Activated naive CD4-positive, alpha-beta T cell treated with anti-CD3 and anti-CD28 coated beads for 36 hours (primary cell): ENCODE results near the gene AP2A1. TPM values are rescaled to one million over a fixed set of nuclear protein-coding genes. Genes with fewer than 3 reads are reported as not detected.

Experiments used
- CTCF ChIA-PET: fragments of 350-600 bp; sonication (Branson Sonifier 250); formaldehyde crosslinking; loops from one replicate; lab custom pipeline; 2021; ENCODE audit warnings: antibody characterized with exemption; lab: Charles Lee
- DNase-seq: peaks from one replicate; pipeline ENCODE4 v3.0.0-alpha.2; 2020
- H3K27ac Mint-ChIP-seq: one replicate; pipeline ENCODE4 v1.8.0; 2021; ENCODE audit warnings: mild to moderate bottlenecking, mixed read lengths
- H3K27me3 Mint-ChIP-seq: one replicate; pipeline ENCODE4 v1.8.0; 2021; ENCODE audit warnings: low read depth, mixed read lengths
- H3K36me3 Mint-ChIP-seq: one replicate; pipeline ENCODE4 v1.8.0; 2021; ENCODE audit warnings: low read depth, mixed read lengths
- H3K4me1 Mint-ChIP-seq: one replicate; pipeline ENCODE4 v1.8.0; 2021; ENCODE audit warnings: low read depth, mixed read lengths
- H3K4me3 Mint-ChIP-seq: one replicate; pipeline ENCODE4 v1.8.0; 2021; ENCODE audit warnings: mild to moderate bottlenecking, moderate library complexity, mixed read lengths
- H3K9me3 Mint-ChIP-seq: one replicate; pipeline ENCODE4 v1.8.0; 2021; ENCODE audit warnings: mixed read lengths
- intact Hi-C: fragments of 100-400 bp; cut with micrococcal nuclease; formaldehyde crosslinking; loops from one replicate; pipeline ENCODE4 v1.15.1; 2023
- total RNA-seq, 2 experiments: library from RNA; stranded (reverse); gene quantifications; one replicate each; pipeline ENCODE4 v1.2.3, GENCODE V29; 2021

The AP2A1 gene
- total RNA-seq, 2 experiments from 2014 or later = 87.7 to 88.3 TPM

DNA sequence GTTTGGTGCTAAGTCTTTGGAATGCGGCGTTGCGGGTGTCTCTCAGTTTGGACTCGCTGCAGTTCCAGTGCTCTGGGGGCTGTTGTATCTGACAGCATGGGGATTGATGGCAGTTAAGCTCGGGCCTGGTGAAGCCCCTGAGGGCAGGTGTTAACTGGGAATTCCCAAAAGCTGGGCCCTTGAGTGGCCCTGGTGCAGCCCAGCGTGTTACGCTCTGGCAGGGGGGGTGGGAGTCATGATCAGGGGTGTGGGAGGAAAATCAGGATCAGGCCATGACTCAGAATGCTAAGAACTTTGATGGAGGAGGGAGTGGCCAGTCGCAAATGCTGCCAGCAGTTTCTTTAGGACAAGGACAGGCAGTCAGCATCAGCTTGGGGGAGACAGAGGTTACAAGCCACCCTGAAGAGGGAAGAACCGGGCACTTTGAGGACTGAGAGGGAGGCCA lies 19.6 kb downstream of the AP2A1 start:
- intact Hi-C loops = no loop called here
- Mint-ChIP-seq H3K27me3 (no peaks in the 10 kb centered on the region), H3K4me1 (no peaks in the 10 kb centered on the region), H3K4me3 (no peak overlapping the region), H3K9me3 (no peaks in the 10 kb centered on the region), H3K36me3 (peaks cover 29% of the 10 kb centered on the region), H3K27ac (no peak overlapping the region)
- no peak for DNase-seq
- CTCF ChIA-PET = no interaction called here

DNA sequence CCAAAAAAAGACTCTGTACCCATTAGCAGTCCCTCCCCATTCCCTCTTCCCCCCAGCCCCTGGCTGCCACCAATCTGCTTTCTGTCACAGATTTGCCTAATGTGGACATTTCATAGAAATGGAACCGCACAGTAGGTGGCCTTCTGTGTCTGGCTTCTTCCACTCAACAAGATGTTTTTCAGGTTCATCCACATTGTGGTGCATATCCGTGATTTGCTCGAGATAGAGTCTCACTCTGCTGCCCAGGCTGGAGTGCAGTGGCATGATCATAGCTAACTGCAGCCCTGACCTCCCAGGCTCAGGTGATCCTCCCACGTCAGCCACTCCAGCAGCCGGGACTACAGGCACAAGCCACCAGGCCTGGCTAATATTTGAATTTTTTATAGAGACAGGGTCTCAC lies 20.9 kb downstream of the AP2A1 start:
- CTCF ChIA-PET = no interaction called here
- Mint-ChIP-seq H3K36me3 (peaks cover 28% of the 10 kb centered on the region), H3K4me1 (no peaks in the 10 kb centered on the region)

GRCh38 chr19:49788857-49789256 lies 22.1 kb downstream of the AP2A1 start:
- no peak for DNase-seq
- no peak overlapping the region for H3K4me3 Mint-ChIP-seq
- H3K27ac Mint-ChIP-seq = no peak overlapping the region
- CTCF ChIA-PET = no interaction called here
- no peaks in the 10 kb centered on the region for H3K27me3 Mint-ChIP-seq
- H3K9me3 Mint-ChIP-seq = no peaks in the 10 kb centered on the region
- H3K36me3 Mint-ChIP-seq = peaks cover 23% of the 10 kb centered on the region
- intact Hi-C loops = no loop called here
- H3K4me1 Mint-ChIP-seq = peaks cover 4% of the 10 kb centered on the region

More for the DNA sequence above, 20.9 kb downstream of the AP2A1 start:
- Mint-ChIP-seq H3K4me3 (no peak overlapping the region), H3K27me3 (no peaks in the 10 kb centered on the region), H3K9me3 (no peaks in the 10 kb centered on the region), H3K27ac (no peak overlapping the region)
- DNase-seq = no peak
- intact Hi-C loops = no loop called here

GRCh38 chr19:49790866-49791265 lies 24.1 kb downstream of the AP2A1 start:
- no peaks in the 10 kb centered on the region for H3K27me3 Mint-ChIP-seq
- intact Hi-C loops = no loop called here
- DNase-seq = no peak
- H3K36me3 Mint-ChIP-seq = peaks cover 22% of the 10 kb centered on the region
- no peaks in the 10 kb centered on the region for H3K9me3 Mint-ChIP-seq
- CTCF ChIA-PET = no interaction called here
- no peak overlapping the region for H3K27ac Mint-ChIP-seq
- H3K4me3 Mint-ChIP-seq = no peak overlapping the region
- peaks cover 4% of the 10 kb centered on the region for H3K4me1 Mint-ChIP-seq

DNA sequence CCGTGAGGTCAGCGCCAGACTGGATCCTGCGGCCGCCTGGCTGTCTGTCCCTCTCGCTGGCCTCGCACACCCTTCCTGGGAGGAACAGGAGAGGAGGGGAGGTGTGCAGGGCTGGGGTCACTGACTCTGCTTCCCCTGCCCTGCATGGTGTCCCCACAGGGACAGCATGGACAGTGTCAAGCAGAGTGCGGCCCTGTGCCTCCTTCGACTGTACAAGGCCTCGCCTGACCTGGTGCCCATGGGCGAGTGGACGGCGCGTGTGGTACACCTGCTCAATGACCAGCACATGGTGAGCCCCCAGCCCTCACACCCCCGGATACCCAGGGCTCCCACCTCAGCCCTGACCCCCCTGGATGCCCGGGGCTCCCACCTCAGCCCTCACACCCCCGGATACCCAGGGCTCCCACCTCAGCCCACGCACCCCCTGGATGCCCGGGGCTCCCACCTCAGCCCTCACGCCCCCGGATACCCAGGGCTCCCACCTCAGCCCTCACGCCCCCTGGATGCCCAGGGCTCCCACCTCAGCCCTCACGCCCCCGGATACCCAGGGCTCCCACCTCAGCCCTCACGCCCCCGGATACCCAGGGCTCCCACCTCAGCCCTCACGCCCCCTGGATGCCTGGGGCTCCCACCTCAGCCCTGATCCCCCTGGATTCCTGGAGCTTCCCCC lies 25.1 kb downstream of the AP2A1 start:
- CTCF ChIA-PET = no interaction called here
- no peaks in the 10 kb centered on the region for H3K27me3 Mint-ChIP-seq
- intact Hi-C loops = no loop called here
- no peak overlapping the region for H3K27ac Mint-ChIP-seq
- H3K9me3 Mint-ChIP-seq = no peaks in the 10 kb centered on the region
- H3K4me1 Mint-ChIP-seq = peaks cover 4% of the 10 kb centered on the region
- no peak overlapping the region for H3K4me3 Mint-ChIP-seq
- DNase-seq = no peak
- peaks cover 25% of the 10 kb centered on the region for H3K36me3 Mint-ChIP-seq

DNA sequence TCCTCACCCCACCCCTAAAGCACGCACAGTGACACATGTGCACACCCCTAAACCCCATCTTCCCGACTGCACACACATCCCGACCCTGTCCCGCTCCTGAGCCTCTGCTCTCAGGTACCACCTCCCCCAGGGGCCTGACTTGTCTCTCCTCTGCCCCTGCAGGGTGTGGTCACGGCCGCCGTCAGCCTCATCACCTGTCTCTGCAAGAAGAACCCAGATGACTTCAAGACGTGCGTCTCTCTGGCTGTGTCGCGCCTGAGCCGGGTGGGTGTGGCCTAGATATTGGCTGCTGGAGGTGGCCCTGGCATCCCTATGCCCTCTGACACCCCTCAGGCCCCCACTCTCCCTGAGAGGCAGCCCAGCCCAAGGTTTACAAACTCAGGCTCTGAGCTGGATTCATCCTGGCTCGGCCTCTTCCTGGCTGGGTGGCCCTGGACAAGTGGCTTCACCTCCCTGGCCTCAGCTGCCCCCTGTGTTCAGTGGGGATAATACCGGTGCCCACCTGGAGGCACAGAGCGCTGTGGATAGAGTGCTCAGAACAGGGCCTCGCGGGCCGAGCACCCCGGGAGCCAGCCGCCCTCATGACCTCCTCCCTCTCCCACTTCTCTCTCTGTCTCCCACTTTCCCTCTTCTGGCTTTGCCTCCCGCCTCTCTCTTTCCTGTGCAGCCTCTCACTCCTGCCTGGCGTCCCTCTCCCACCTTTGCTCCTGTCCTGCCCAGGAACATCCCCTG lies 26.2 kb downstream of the AP2A1 start:
- Mint-ChIP-seq H3K27ac (peak overlapping the region; percentile 46), H3K27me3 (no peaks in the 10 kb centered on the region), H3K4me3 (no peak overlapping the region), H3K9me3 (no peaks in the 10 kb centered on the region), H3K36me3 (peaks cover 23% of the 10 kb centered on the region), H3K4me1 (peaks cover 4% of the 10 kb centered on the region)
- no peak for DNase-seq
- intact Hi-C loops = no loop called here
- CTCF ChIA-PET = interaction anchor here (1.2 kb wide), 1 partner anchor 76 kb away, joined by 6 read pairs; no protein-coding TSS in a partner anchor

DNA sequence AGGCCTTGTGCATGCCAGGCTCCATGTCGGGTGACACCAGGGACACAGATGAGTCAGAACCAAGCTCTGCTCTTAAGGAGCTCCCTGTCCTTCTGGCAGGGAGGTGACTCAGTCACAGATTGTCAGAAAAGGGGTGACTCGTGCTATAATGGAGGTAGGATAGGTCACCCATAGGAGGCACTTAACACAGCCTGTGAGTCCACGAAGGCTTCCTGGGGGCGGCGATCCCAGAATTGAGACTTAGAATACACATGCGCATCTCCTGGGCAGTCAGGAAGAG lies 26.7 kb downstream of the AP2A1 start:
- Mint-ChIP-seq H3K27ac (peak overlapping the region; percentile 46), H3K4me3 (no peak overlapping the region), H3K27me3 (no peaks in the 10 kb centered on the region), H3K36me3 (peaks cover 23% of the 10 kb centered on the region), H3K4me1 (peaks cover 4% of the 10 kb centered on the region), H3K9me3 (no peaks in the 10 kb centered on the region)
- intact Hi-C loops = no loop called here
- CTCF ChIA-PET = interaction anchor here (1.2 kb wide), 1 partner anchor 77 kb away, joined by 6 read pairs; no protein-coding TSS in a partner anchor
- DNase-seq = peak; percentile 41

DNA sequence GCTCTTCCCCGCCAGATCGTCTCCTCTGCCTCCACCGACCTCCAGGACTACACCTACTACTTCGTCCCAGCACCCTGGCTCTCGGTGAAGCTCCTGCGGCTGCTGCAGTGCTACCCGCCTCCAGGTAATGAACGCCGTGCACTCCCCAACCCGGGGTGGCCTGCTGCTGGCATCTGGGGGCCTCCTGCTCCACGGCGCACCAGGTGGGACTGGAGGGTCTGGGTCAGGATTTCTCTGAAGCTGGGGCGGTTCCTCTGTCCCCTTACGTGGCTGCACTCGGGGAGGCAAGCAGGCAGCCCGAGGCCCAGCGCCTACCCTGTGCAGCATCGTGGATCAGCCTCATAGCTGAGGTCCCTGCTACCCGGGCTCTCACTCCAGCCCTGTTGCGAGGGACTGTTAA lies 28.8 kb downstream of the AP2A1 start:
- peaks cover 21% of the 10 kb centered on the region for H3K36me3 Mint-ChIP-seq
- no peak for DNase-seq
- no peaks in the 10 kb centered on the region for H3K27me3 Mint-ChIP-seq
- CTCF ChIA-PET = interaction anchor here (0.6 kb wide), 1 partner anchor 116 kb away, joined by 4 read pairs; no protein-coding TSS in a partner anchor
- no peak overlapping the region for H3K4me3 Mint-ChIP-seq
- intact Hi-C loops = no loop called here
- H3K9me3 Mint-ChIP-seq = no peaks in the 10 kb centered on the region
- peaks cover 4% of the 10 kb centered on the region for H3K4me1 Mint-ChIP-seq
- H3K27ac Mint-ChIP-seq = no peak overlapping the region

GRCh38 chr19:49798574-49798973 lies 31.8 kb downstream of the AP2A1 start:
- peaks cover under 1% of the 10 kb centered on the region for H3K4me1 Mint-ChIP-seq
- no peak for DNase-seq
- H3K27me3 Mint-ChIP-seq = no peaks in the 10 kb centered on the region
- CTCF ChIA-PET = no interaction called here
- H3K9me3 Mint-ChIP-seq = no peaks in the 10 kb centered on the region
- intact Hi-C loops = no loop called here
- no peak overlapping the region for H3K4me3 Mint-ChIP-seq
- H3K36me3 Mint-ChIP-seq = peaks cover 28% of the 10 kb centered on the region
- H3K27ac Mint-ChIP-seq = no peak overlapping the region

GRCh38 chr19:49799271-49799797 lies 32.5 kb downstream of the AP2A1 start:
- Mint-ChIP-seq H3K9me3 (no peaks in the 10 kb centered on the region), H3K4me1 (no peaks in the 10 kb centered on the region), H3K36me3 (peaks cover 28% of the 10 kb centered on the region), H3K4me3 (no peak overlapping the region), H3K27me3 (no peaks in the 10 kb centered on the region), H3K27ac (no peak overlapping the region)
- intact Hi-C loops = no loop called here
- no peak for DNase-seq
- CTCF ChIA-PET = no interaction called here

GRCh38 chr19:49799798-49800376 lies 33.1 kb downstream of the AP2A1 start:
- DNase-seq = no peak
- Mint-ChIP-seq H3K4me1 (no peaks in the 10 kb centered on the region), H3K36me3 (peaks cover 26% of the 10 kb centered on the region), H3K9me3 (no peaks in the 10 kb centered on the region), H3K4me3 (no peak overlapping the region), H3K27me3 (no peaks in the 10 kb centered on the region), H3K27ac (no peak overlapping the region)
- intact Hi-C loops = no loop called here
- CTCF ChIA-PET = no interaction called here

- CTCF ChIA-PET = no interaction called here
- DNase-seq = no peak
- no peak overlapping the region for H3K4me3 Mint-ChIP-seq
- H3K27me3 Mint-ChIP-seq = no peaks in the 10 kb centered on the region
- H3K36me3 Mint-ChIP-seq = peaks cover 24% of the 10 kb centered on the region
- no peaks in the 10 kb centered on the region for H3K9me3 Mint-ChIP-seq
- H3K4me1 Mint-ChIP-seq = no peaks in the 10 kb centered on the region
- intact Hi-C loops = no loop called here
- no peak overlapping the region for H3K27ac Mint-ChIP-seq
These were observed 34.0 kb downstream of the AP2A1 start for GRCh38 chr19:49800771-49801170.
